ENCODE measurements around the gene MICU1.
A peak's percentile ranks its signal among the peaks of the same experiment; 100 is the strongest.
"Not testable (repeated sequence)": the region's sequence is repeated elsewhere in the genome, so short reads cannot be mapped to it uniquely, and the experiment has no call there.

MICU1 gene

GRCh38 chr10:72625608-72626443, at the start of gene MICU1:
MICU1 (minus strand) TSS chr10:72626079; CDS start chr10:72566793, 59,286 bp downstream.
- DNase-seq = peak; percentile 92 to 99 (median 96)
- intact Hi-C loops (cut with DNase I) = loop anchor here (5.0 to 10.0 kb wide), 2 partner anchors 66 to 261 kb away; partner anchors contain the start of gene MCU

GRCh38 chr10:72674174-72674573, 48.3 kb upstream of the MICU1 start:
- intact Hi-C loops (cut with DNase I); DNase-seq: not testable (repeated sequence)

GRCh38 chr10:72673280-72673679, 47.4 kb upstream of the MICU1 start:
- intact Hi-C loops (cut with DNase I) = no loop called here
- no peak for DNase-seq

- no peak for DNase-seq
- intact Hi-C loops (cut with DNase I) = no loop called here
These were observed 41.5 kb upstream of the MICU1 start for GRCh38 chr10:72667207-72667864.

GRCh38 chr10:72665925-72666324, 40.0 kb upstream of the MICU1 start:
- intact Hi-C loops (cut with DNase I) = no loop called here
- DNase-seq = no peak

- intact Hi-C loops (cut with DNase I) = no loop called here
- DNase-seq = no peak
These were observed 38.1 kb upstream of the MICU1 start for GRCh38 chr10:72663971-72664370.

GRCh38 chr10:72661431-72661830, 35.6 kb upstream of the MICU1 start:
- no peak for DNase-seq
- intact Hi-C loops (cut with DNase I) = no loop called here

GRCh38 chr10:72660220-72660619, 34.3 kb upstream of the MICU1 start:
- DNase-seq = no peak
- intact Hi-C loops (cut with DNase I) = no loop called here

GRCh38 chr10:72659694-72660093, 33.8 kb upstream of the MICU1 start:
- DNase-seq = no peak
- intact Hi-C loops (cut with DNase I) = no loop called here

GRCh38 chr10:72658696-72659400, 33.0 kb upstream of the MICU1 start:
- intact Hi-C loops (cut with DNase I) = no loop called here
- no peak for DNase-seq

GRCh38 chr10:72654720-72655119, 28.8 kb upstream of the MICU1 start:
- no peak for DNase-seq
- intact Hi-C loops (cut with DNase I) = no loop called here

GRCh38 chr10:72653383-72654096, 27.7 kb upstream of the MICU1 start:
- intact Hi-C loops (cut with DNase I) = no loop called here
- no peak for DNase-seq

- DNase-seq = no peak
- intact Hi-C loops (cut with DNase I) = no loop called here
These were observed 23.4 kb upstream of the MICU1 start for GRCh38 chr10:72649291-72649690.

GRCh38 chr10:72648301-72648700, 22.4 kb upstream of the MICU1 start:
- intact Hi-C loops (cut with DNase I) = no loop called here
- no peak for DNase-seq

- DNase-seq; intact Hi-C loops (cut with DNase I): not testable (repeated sequence)
These were observed 21.1 kb upstream of the MICU1 start for GRCh38 chr10:72646971-72647370.

GRCh38 chr10:72645263-72645858, 19.5 kb upstream of the MICU1 start:
- intact Hi-C loops (cut with DNase I) = no loop called here

GRCh38 chr10:72642318-72642717, 16.4 kb upstream of the MICU1 start:
- DNase-seq = no peak
- intact Hi-C loops (cut with DNase I) = no loop called here

More at GRCh38 chr10:72645263-72645858, 19.5 kb upstream of the MICU1 start:
- no peak for DNase-seq

- intact Hi-C loops (cut with DNase I) = no loop called here
- no peak for DNase-seq
These were observed 13.6 kb upstream of the MICU1 start for GRCh38 chr10:72639441-72639873.

GRCh38 chr10:72638586-72639440, 12.9 kb upstream of the MICU1 start:
- intact Hi-C loops (cut with DNase I) = no loop called here
- no peak for DNase-seq

All from posterior cingulate gyrus (tissue), 11 donors.